HFFc6 (cell line): ENCODE measurements around the gene ANO6. TPM values are rescaled to one million over a fixed set of nuclear protein-coding genes. Genes with fewer than 3 reads are reported as not detected.

Experiments used
- DNase-seq: peaks from one replicate; pipeline ENCODE4 v3.0.0-alpha.2; 2018
- H3K27ac Mint-ChIP-seq: 2 replicates; pipeline ENCODE4 v1.8.0; 2020; ENCODE audit warnings: mild to moderate bottlenecking, mixed read lengths
- H3K27me3 Mint-ChIP-seq: 2 replicates; pipeline ENCODE4 v1.8.0; 2021; ENCODE audit warnings: mild to moderate bottlenecking, moderate library complexity, mixed read lengths; ENCODE audit not compliant: insufficient read depth
- H3K36me3 Mint-ChIP-seq: 2 replicates; pipeline ENCODE4 v1.8.0; 2021; ENCODE audit warnings: low read depth, mixed read lengths
- H3K4me1 Mint-ChIP-seq: 2 replicates; pipeline ENCODE4 v1.8.0; 2020; ENCODE audit warnings: low read depth, mixed read lengths
- H3K4me3 Mint-ChIP-seq: 2 replicates; pipeline ENCODE4 v1.8.0; 2020; ENCODE audit warnings: mild to moderate bottlenecking, moderate library complexity, mixed read lengths
- H3K9me3 Mint-ChIP-seq: 2 replicates; pipeline ENCODE4 v1.8.0; 2020; ENCODE audit warnings: mild to moderate bottlenecking, mixed read lengths
- total RNA-seq, 6 experiments: library from RNA; stranded (reverse); fragmentation: NEBNext Ultra II Directional; extraction: Animal tissue kit (Norgen Biotek cat#: 25700); gene quantifications; 2 replicates in 1 of 6; 3 replicates in 5 of 6; pipeline ENCODE4 v1.2.3, GENCODE V29; 2021
- TF ChIP-seq, protein P1 (sequence below): fragments of 200-600 bp; sonication (generic); IDR thresholded peaks from 2 replicates; pipeline ENCODE4 v1.5.0; 2021; ENCODE audit warnings: antibody characterized with exemption, mild to moderate bottlenecking

The ANO6 gene
- total RNA-seq, 6 experiments from 2014 or later, result 44.4 to 58.6 (median 53.3) TPM

DNA sequence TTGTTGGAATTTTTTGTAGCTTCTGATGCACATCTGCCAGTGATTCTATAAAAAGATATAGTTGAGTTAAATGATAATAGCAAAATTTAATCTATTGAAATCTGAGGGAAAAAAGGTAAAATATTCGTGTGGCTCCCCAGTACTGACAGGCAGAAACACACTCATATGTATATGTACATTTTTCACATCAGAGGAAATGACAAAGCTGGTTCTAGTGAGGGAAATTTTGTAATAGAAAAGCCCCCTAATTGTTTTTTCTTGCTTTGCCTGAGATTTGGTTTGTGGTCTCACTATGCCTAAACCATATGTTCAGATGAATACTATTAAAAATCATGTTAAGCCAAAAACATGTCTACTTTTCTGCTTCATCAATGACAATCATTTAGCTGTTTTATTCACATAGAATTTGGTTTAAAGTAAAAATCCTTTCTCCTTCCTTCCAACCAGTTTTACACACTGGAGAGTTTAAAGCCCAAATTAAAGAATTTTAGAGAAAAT lies 203.5 kb downstream of the ANO6 start:
- TF ChIP-seq, protein P1, sequence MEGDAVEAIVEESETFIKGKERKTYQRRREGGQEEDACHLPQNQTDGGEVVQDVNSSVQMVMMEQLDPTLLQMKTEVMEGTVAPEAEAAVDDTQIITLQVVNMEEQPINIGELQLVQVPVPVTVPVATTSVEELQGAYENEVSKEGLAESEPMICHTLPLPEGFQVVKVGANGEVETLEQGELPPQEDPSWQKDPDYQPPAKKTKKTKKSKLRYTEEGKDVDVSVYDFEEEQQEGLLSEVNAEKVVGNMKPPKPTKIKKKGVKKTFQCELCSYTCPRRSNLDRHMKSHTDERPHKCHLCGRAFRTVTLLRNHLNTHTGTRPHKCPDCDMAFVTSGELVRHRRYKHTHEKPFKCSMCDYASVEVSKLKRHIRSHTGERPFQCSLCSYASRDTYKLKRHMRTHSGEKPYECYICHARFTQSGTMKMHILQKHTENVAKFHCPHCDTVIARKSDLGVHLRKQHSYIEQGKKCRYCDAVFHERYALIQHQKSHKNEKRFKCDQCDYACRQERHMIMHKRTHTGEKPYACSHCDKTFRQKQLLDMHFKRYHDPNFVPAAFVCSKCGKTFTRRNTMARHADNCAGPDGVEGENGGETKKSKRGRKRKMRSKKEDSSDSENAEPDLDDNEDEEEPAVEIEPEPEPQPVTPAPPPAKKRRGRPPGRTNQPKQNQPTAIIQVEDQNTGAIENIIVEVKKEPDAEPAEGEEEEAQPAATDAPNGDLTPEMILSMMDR, result no peak
- no peaks in the 10 kb centered on the region for H3K9me3 Mint-ChIP-seq
- no peak overlapping the region for H3K27ac Mint-ChIP-seq
- H3K4me3 Mint-ChIP-seq, result no peak overlapping the region
- peaks cover 50% of the 10 kb centered on the region for H3K36me3 Mint-ChIP-seq
- no peak for DNase-seq
- H3K27me3 Mint-ChIP-seq, result no peaks in the 10 kb centered on the region; the same call in 1 of the 2 replicates
- peaks cover 15% of the 10 kb centered on the region for H3K4me1 Mint-ChIP-seq

DNA sequence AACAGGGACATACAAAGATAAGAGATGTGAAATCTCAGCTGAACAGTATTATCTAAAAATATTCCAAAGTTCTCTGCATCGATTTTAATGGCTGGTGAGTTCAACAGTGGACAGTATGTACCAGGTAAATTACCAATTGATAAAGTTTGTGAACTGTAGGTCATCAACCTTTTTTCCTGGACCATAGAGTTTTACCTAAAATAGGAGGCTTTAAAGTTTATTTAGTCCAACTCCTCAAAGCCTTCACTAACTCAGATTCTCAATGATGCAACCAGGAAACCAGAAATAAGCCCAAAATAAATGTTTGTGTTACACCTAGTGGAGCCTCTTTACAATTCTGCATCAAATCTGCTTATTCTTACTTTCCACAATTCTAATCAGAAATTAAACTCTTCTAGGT lies 205.8 kb downstream of the ANO6 start:
- H3K9me3 Mint-ChIP-seq, result no peaks in the 10 kb centered on the region
- no peak for DNase-seq
- TF ChIP-seq, protein P1, result no peak
- no peak overlapping the region for H3K27ac Mint-ChIP-seq
- H3K4me3 Mint-ChIP-seq, result no peak overlapping the region
- peaks cover 38% of the 10 kb centered on the region for H3K4me1 Mint-ChIP-seq
- no peaks in the 10 kb centered on the region for H3K27me3 Mint-ChIP-seq
- peaks cover 44% of the 10 kb centered on the region for H3K36me3 Mint-ChIP-seq

- H3K4me3 Mint-ChIP-seq, result no peak overlapping the region
- no peaks in the 10 kb centered on the region for H3K27me3 Mint-ChIP-seq
- TF ChIP-seq, protein P1, result no peak
- peaks cover 40% of the 10 kb centered on the region for H3K4me1 Mint-ChIP-seq
- DNase-seq, result no peak
- H3K27ac Mint-ChIP-seq, result peak overlapping the region; percentile 57
- peaks cover 45% of the 10 kb centered on the region for H3K36me3 Mint-ChIP-seq
- no peaks in the 10 kb centered on the region for H3K9me3 Mint-ChIP-seq
These were observed 208.0 kb downstream of the ANO6 start for GRCh38 chr12:45423931-45424330.

GRCh38 chr12:45425426-45425825 lies 209.5 kb downstream of the ANO6 start:
- Mint-ChIP-seq H3K9me3 (no peaks in the 10 kb centered on the region), H3K4me3 (peak overlapping the region; percentile 68), H3K36me3 (peaks cover 60% of the 10 kb centered on the region), H3K27ac (peak overlapping the region; percentile 75), H3K4me1 (peaks cover 40% of the 10 kb centered on the region), H3K27me3 (no peaks in the 10 kb centered on the region)
- TF ChIP-seq, protein P1, result no peak
- peak; percentile 86 for DNase-seq

DNA sequence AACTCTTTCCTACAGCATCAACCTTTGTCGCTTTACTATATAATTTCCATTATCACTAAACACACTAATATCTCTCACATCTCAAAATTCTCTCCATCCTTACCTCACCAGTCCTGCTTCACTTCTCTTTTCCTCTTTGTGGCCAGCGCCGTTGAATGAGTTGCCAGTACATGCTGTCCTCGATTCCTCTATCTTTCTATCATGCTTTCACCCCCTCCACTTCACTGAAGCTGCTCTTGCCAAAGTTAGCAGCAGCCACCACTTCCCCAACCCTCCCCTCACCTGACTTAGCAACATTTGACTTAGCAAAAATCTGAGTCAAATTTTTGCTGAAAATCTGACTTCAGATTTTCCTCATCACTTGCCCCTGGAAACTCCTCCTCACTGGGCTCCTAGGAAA lies 210.4 kb downstream of the ANO6 start:
- Mint-ChIP-seq H3K9me3 (no peaks in the 10 kb centered on the region), H3K4me3 (no peak overlapping the region), H3K36me3 (peaks cover 62% of the 10 kb centered on the region), H3K27me3 (no peaks in the 10 kb centered on the region), H3K4me1 (peaks cover 40% of the 10 kb centered on the region), H3K27ac (peak overlapping the region; percentile 51)
- TF ChIP-seq, protein P1, result no peak
- DNase-seq, result no peak

- peaks cover 57% of the 10 kb centered on the region for H3K36me3 Mint-ChIP-seq
- TF ChIP-seq, protein P1, result no peak
- 0 out of 2 replicates have a peak overlapping the region, but pooled peaks have one; percentile 51 for H3K27ac Mint-ChIP-seq
- peaks cover 40% of the 10 kb centered on the region for H3K4me1 Mint-ChIP-seq
- no peak overlapping the region for H3K4me3 Mint-ChIP-seq
- no peaks in the 10 kb centered on the region for H3K27me3 Mint-ChIP-seq
- DNase-seq, result no peak
- H3K9me3 Mint-ChIP-seq, result no peaks in the 10 kb centered on the region
These were observed 211.1 kb downstream of the ANO6 start for GRCh38 chr12:45427042-45427441.
